GM23338 (cell line): Measurements from ENCODE around the gene KDM1A. TPM values are rescaled to one million over a fixed set of nuclear protein-coding genes. Genes with fewer than 3 reads are reported as not detected.

Experiments
- ATAC-seq: fragments of 200-7000 bp; cut with Tn5 transposase; 3 replicates; pipeline ENCODE4 v1.9.1; 2020
- DNase-seq: peaks from one replicate; pipeline ENCODE4 v3.0.0-alpha.2; 2015; ENCODE audit warnings: low spot score
- H2AFZ ChIP-seq: fragments of 200-600 bp; sonication (generic); 2 replicates; pipeline ENCODE4 v1.8.0; 2016; ENCODE audit warnings: antibody characterized with exemption, mild to moderate bottlenecking, moderate library complexity
- H3F3A ChIP-seq: fragments of 200-600 bp; sonication (generic); replicated peaks from 2 replicates; pipeline ENCODE4 v1.8.0; 2017; ENCODE audit warnings: antibody characterized with exemption, mixed run types, low read depth
- H3K27ac ChIP-seq: fragments of 200-600 bp; sonication (generic); 2 replicates; pipeline ENCODE4 v1.6.1; 2016; ENCODE audit warnings: low read depth
- H3K27me3 ChIP-seq: fragments of 200-600 bp; sonication (generic); 2 replicates; pipeline ENCODE4 v1.8.0; 2016; ENCODE audit warnings: mild to moderate bottlenecking, mixed run types, moderate library complexity; ENCODE audit not compliant: insufficient read depth
- H3K36me3 ChIP-seq: fragments of 200-600 bp; sonication (generic); 2 replicates; pipeline ENCODE4 v1.8.0; 2016; ENCODE audit warnings: mild to moderate bottlenecking; ENCODE audit not compliant: insufficient read depth
- H3K4me1 ChIP-seq: fragments of 200-600 bp; sonication (generic); 2 replicates; pipeline ENCODE4 v1.8.0; 2016; ENCODE audit warnings: mild to moderate bottlenecking, moderate library complexity; ENCODE audit not compliant: insufficient read depth
- H3K4me2 ChIP-seq: fragments of 200-600 bp; sonication (generic); 2 replicates; pipeline ENCODE4 v1.7.1; 2017; ENCODE audit warnings: mixed run types
- H3K4me3 ChIP-seq: fragments of 200-600 bp; sonication (generic); 2 replicates; pipeline ENCODE4 v1.6.1; 2016; ENCODE audit warnings: mixed run types
- H3K79me2 ChIP-seq: fragments of 200-600 bp; sonication (generic); replicated peaks from 2 replicates; pipeline ENCODE4 v1.8.0; 2017; ENCODE audit warnings: mild to moderate bottlenecking; ENCODE audit not compliant: insufficient read depth
- H3K9me2 ChIP-seq: fragments of 200-600 bp; sonication (generic); 2 replicates; pipeline ENCODE4 v1.8.0; 2017; ENCODE audit not compliant: insufficient read depth
- H4K20me1 ChIP-seq: fragments of 200-600 bp; sonication (generic); replicated peaks from 2 replicates; pipeline ENCODE4 v1.8.0; 2017; ENCODE audit warnings: mild to moderate bottlenecking; ENCODE audit not compliant: insufficient read depth
- H3K27ac Mint-ChIP-seq: 2 replicates; pipeline ENCODE4 v1.8.0; 2020; ENCODE audit warnings: inconsistent platforms, mild to moderate bottlenecking, moderate library complexity, mixed read lengths
- H3K27me3 Mint-ChIP-seq: 3 replicates; pipeline ENCODE4 v1.8.0; 2022; ENCODE audit warnings: low read depth, mild to moderate bottlenecking, moderate library complexity, mixed read lengths, inconsistent platforms; ENCODE audit not compliant: insufficient read depth, poor library complexity
- H3K36me3 Mint-ChIP-seq: 3 replicates; pipeline ENCODE4 v1.8.0; 2021; ENCODE audit warnings: low read depth, mild to moderate bottlenecking, inconsistent platforms, moderate library complexity, mixed read lengths
- H3K4me1 Mint-ChIP-seq: 3 replicates; pipeline ENCODE4 v1.8.0; 2020; ENCODE audit warnings: mild to moderate bottlenecking, inconsistent platforms, mixed read lengths
- H3K4me3 Mint-ChIP-seq: 3 replicates; pipeline ENCODE4 v1.8.0; 2021; ENCODE audit warnings: moderate library complexity, mild to moderate bottlenecking, inconsistent platforms, mixed read lengths
- H3K9me3 Mint-ChIP-seq: 3 replicates; pipeline ENCODE4 v1.8.0; 2020; ENCODE audit warnings: moderate library complexity, mild to moderate bottlenecking, inconsistent platforms, mixed read lengths
- CTCF ChIP-seq, 2 experiments: fragments of 200-600 bp in 1 of 2; sonication (generic) in 1 of 2; conservative IDR thresholded peaks; 2 replicates each; pipeline versions ENCODE4 v1.5.1 to v1.6.1; 2016 to 2017; ENCODE audit warnings: antibody characterized with exemption in 2 of 2, low read depth in 2 of 2, mild to moderate bottlenecking in 2 of 2, moderate library complexity in 1 of 2
- ETS1 ChIP-seq: IDR thresholded peaks from 2 replicates; pipeline ENCODE4 v1.6.1; 2016; ENCODE audit warnings: antibody characterized with exemption
- NANOG ChIP-seq: IDR thresholded peaks from 2 replicates; pipeline ENCODE4 v1.6.1; 2016; ENCODE audit warnings: antibody characterized with exemption, borderline replicate concordance
- POLR2AphosphoS5 ChIP-seq: IDR thresholded peaks from 2 replicates; pipeline ENCODE4 v1.6.1; 2016; ENCODE audit warnings: antibody characterized with exemption, low read depth
- ZNF114 ChIP-seq: fragments of 250-450 bp; sonication (Bioruptor Pico); IDR thresholded peaks from 2 replicates; pipeline ENCODE4 v1.5.0; 2020; ENCODE audit warnings: mild to moderate bottlenecking, moderate library complexity
- ZNF331 ChIP-seq: fragments of 250-450 bp; sonication (Bioruptor Pico); IDR thresholded peaks from 2 replicates; pipeline ENCODE4 v1.5.0; 2020; ENCODE audit warnings: low read depth, mild to moderate bottlenecking, moderate library complexity
- polyA plus RNA-seq: library from polyadenylated mRNA; unstranded; fragments of >200 nt; fragmentation: Nextera tagmentation; extraction: Ambion mirVana; gene quantifications from 2 replicates; pipeline ENCODE4 v1.2.1, GENCODE V29; 2016
- total RNA-seq: library from RNA; depleted of rRNA; stranded (reverse); fragments of >200 nt; shearing (Covaris generic); gene quantifications from 2 replicates; pipeline ENCODE4 v1.2.3, GENCODE V29; 2014

Gene KDM1A
- total and polyA plus RNA-seq, 2 experiments from 2014 or later, result 86.4 to 252 TPM

GRCh38 chr1:23099171-23099536, 79.9 kb downstream of the KDM1A start (continued):
- TF ChIP-seq ETS1 (no peak), POLR2AphosphoS5 (no peak)

GRCh38 chr1:23100074-23100748, 80.9 kb downstream of the KDM1A start:
- Histone ChIP-seq H3K9me2 (no peaks in the 10 kb centered on the region), H3F3A (no peaks in the 10 kb centered on the region), H3K27me3 (no peaks in the 10 kb centered on the region), H3K4me1 (peaks cover 34% of the 10 kb centered on the region), H3K79me2 (peaks cover 67% of the 10 kb centered on the region), H4K20me1 (peaks cover 39% of the 10 kb centered on the region), H3K4me2 (peak overlapping the region; percentile 24; the same call in 1 of the 2 replicates), H2AFZ (no peak overlapping the region), H3K36me3 (peaks cover 9% of the 10 kb centered on the region), H3K4me3 (no peak overlapping the region), H3K27ac (peak overlapping the region; percentile 71)
- H3K4me1 Mint-ChIP-seq, result peaks cover 34% of the 10 kb centered on the region
- DNase-seq (peak; percentile 60), ATAC-seq (peak; percentile 35)
- H3K9me3 Mint-ChIP-seq, result no peaks in the 10 kb centered on the region; the same call in 2 of the 3 replicates
- peaks cover 7% of the 10 kb centered on the region; the same call in 1 of the 3 replicates for H3K36me3 Mint-ChIP-seq
- H3K27me3 Mint-ChIP-seq, result no peaks in the 10 kb centered on the region
- TF ChIP-seq POLR2AphosphoS5, result no peak
- TF ChIP-seq CTCF (conservative IDR thresholded peaks at IDR 0.05; ENCODE audit: low read depth in 2 of 2), result peak in 1 of 2 experiments; percentile 29; a peak in 2 of 4 replicates
- no peak overlapping the region for H3K4me3 Mint-ChIP-seq
- no peak overlapping the region for H3K27ac Mint-ChIP-seq

GRCh38 chr1:23101101-23101827, 82.0 kb downstream of the KDM1A start:
- Mint-ChIP-seq H3K9me3 (no peaks in the 10 kb centered on the region; the same call in 2 of the 3 replicates), H3K27me3 (no peaks in the 10 kb centered on the region), H3K36me3 (peaks cover 8% of the 10 kb centered on the region; the same call in 2 of the 3 replicates), H3K4me1 (peaks cover 34% of the 10 kb centered on the region), H3K4me3 (no peak overlapping the region), H3K27ac (no peak overlapping the region)
- ATAC-seq (no peak), DNase-seq (no peak)
- Histone ChIP-seq H3K4me2 (no peak overlapping the region), H3K4me3 (no peak overlapping the region), H3K36me3 (peaks cover 10% of the 10 kb centered on the region), H3K27ac (peak overlapping the region; percentile 71; the same call in 1 of the 2 replicates), H3K9me2 (no peaks in the 10 kb centered on the region), H3K79me2 (peaks cover 61% of the 10 kb centered on the region), H3K27me3 (no peaks in the 10 kb centered on the region), H3K4me1 (peaks cover 34% of the 10 kb centered on the region), H2AFZ (no peak overlapping the region), H3F3A (no peaks in the 10 kb centered on the region), H4K20me1 (peaks cover 37% of the 10 kb centered on the region)
- TF ChIP-seq CTCF (conservative IDR thresholded peaks at IDR 0.05; ENCODE audit: low read depth in 2 of 2) (no peak), ZNF114 (CRISPR knock-in tag) (no peak), ZNF331 (no peak), NANOG (no peak)
